GM19372 (cell line): ENCODE measurements around the gene RSAD1.
"Not testable (repeated sequence)": the region's sequence is repeated elsewhere in the genome, so short reads cannot be mapped to it uniquely, and the experiment has no call there.

Source experiments
- ATAC-seq: cut with Tn5 transposase; IDR thresholded peaks from one replicate; pipeline ENCODE4 v1.9.1; 2021; ENCODE audit warnings: mild to moderate bottlenecking, low read depth, moderate library complexity; ENCODE audit not compliant: unreplicated experiment

The RSAD1 gene

DNA sequence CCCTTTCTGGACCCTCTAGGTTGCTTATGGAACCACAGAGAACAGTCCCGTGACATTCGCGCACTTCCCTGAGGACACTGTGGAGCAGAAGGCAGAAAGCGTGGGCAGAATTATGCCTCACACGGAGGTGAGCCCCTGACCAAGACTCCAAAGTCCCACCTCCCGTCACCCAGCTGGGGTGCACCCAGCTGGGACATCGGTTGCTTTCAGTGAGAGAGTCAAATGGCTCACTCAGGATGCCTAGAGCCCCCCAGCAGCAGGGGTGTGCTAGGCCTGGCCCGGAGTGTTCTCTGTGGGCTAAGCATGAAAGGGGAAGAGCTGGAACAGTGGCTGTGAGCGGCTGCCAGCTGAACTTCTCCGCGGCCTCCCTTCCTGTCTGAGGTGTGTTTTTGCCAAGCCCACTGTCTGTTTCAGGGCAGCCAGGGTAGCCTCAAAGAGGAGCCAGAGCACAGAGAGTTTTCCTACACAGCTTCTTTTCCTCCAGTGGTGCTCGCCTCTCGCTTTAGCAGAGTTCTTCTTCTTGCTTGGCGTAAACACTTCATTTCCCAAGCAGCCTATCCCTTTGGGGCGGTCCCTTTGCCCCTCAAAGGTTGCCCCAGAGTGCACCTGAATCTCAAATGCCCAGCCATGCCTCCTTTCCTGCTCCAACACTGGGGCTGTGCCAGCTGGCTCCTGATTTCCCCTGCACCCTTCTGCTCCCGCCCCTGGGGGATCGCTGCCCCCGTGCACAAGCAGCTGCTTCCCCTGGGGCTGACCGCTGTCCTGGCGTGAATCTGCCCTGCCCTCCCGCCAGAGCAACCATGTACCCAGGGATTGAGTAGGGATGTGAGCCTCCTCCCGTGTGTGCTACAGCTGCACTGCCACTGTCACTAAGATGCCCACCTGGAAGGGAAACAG, 7.4 kb upstream of the RSAD1 start:
- no peak for ATAC-seq

DNA sequence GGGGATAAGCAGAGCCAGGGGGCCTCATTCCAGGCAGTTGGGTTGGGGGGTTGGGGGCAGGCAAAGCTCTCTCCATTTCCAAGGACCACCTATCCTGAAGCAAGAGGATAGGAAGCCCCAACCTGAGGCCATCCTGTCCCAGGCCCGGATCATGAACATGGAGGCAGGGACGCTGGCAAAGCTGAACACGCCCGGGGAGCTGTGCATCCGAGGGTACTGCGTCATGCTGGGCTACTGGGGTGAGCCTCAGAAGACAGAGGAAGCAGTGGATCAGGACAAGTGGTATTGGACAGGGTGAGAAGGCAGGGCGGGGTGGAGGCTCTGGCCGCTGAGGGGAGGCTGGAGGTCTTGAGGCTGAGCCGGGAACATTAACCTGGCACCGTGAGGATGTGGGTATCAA, 6.4 kb upstream of the RSAD1 start:
- no peak for ATAC-seq

DNA sequence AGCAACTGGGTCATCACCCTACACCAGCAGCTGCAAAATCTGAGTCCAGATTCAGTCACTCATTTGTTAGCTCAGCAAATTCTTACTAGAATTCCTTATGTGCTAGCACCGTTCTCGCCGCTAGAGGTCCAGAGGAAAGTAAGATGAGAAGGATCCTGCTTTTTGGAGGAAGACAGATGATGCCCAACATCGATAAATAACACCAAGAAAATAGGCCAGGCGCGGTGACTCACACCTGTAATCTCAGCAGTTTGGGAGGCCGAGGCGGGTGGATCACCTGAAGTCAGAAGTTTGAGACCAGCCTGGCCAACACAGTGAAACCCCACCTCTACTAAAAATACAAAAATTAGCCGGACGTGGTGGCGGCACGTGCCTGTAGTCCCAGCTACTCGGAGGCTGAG, 5.9 kb upstream of the RSAD1 start:
- ATAC-seq, result not testable (repeated sequence)

DNA sequence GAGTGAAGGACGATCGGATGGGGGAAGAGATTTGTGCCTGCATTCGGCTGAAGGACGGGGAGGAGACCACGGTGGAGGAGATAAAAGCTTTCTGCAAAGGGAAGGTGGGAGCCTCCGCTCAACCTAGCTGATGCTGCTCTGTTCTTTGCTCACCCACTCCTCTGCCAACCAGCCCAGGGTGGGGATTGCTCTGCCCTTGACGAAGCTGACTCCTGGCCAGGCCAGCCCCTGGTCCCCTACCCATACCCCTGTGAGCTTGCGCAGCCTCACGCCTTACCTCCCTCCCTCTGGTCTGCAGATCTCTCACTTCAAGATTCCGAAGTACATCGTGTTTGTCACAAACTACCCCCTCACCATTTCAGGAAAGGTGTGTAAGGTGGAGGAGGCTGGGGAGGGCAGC, 4.8 kb upstream of the RSAD1 start:
- no peak for ATAC-seq

DNA sequence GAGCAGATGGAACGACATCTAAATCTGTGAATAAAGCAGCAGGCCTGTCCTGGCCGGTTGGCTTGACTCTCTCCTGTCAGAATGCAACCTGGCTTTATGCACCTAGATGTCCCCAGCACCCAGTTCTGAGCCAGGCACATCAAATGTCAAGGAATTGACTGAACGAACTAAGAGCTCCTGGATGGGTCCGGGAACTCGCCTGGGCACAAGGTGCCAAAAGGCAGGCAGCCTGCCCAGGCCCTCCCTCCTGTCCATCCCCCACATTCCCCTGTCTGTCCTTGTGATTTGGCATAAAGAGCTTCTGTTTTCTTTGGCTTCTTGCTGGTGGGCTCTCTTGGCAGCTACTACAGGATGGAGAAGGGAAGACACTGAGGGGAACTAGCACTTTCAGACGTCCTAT, 4.1 kb upstream of the RSAD1 start:
- no peak for ATAC-seq

DNA sequence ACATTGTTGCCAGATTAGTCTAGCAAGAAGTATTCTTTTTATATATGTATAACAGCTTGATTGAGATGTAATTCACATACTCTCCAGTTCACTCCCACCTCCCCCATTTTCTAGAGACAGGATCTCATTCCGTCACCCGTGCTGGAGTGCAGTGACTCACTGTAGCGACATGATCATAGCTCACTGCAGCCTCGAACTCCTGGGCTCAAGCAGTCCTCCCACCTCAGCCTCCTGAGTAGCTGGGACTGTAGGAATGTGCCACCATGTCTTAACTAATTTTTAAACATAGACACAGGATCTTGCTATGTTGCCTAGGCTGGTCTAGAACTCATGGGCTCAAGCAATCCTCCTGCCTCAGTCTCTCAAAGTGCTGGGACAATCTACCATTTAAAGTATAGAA, 3.3 kb upstream of the RSAD1 start:
- ATAC-seq, result no peak

DNA sequence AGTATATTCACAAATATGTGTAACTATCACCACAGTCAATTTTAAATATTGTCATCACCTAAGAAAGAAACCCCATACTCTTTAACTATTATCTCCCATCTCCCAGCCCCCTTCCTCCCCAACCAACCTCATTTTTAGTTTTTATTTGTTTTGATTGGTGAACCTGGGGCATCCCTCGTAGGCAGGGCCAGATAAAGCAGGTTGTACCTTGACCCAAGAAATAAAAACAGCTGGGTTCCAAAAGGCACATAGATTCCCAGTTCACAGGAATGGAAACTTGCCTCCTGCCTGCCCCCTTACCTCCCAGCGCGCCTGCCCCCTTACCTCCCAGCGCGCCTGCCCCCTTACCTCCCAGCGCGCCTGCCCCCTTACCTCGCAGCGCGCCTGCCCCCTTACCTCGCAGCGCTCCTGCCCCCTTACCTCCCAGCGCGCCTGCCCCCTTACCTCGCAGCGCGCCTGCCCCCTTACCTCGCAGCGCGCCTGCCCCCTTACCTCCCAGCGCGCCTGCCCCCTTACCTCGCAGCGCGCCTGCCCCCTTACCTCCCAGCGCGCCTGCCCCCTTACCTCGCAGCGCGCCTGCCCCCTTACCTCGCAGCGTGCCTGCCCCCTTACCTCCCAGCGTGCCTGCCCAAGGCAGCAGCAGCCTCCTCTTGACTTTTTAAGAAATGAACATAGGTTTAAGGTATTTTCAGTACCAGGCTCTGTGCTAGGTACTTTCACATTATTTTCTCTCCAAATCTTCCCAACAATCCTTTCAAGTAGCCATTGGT, 2.7 kb upstream of the RSAD1 start:
- not testable (repeated sequence) for ATAC-seq

DNA sequence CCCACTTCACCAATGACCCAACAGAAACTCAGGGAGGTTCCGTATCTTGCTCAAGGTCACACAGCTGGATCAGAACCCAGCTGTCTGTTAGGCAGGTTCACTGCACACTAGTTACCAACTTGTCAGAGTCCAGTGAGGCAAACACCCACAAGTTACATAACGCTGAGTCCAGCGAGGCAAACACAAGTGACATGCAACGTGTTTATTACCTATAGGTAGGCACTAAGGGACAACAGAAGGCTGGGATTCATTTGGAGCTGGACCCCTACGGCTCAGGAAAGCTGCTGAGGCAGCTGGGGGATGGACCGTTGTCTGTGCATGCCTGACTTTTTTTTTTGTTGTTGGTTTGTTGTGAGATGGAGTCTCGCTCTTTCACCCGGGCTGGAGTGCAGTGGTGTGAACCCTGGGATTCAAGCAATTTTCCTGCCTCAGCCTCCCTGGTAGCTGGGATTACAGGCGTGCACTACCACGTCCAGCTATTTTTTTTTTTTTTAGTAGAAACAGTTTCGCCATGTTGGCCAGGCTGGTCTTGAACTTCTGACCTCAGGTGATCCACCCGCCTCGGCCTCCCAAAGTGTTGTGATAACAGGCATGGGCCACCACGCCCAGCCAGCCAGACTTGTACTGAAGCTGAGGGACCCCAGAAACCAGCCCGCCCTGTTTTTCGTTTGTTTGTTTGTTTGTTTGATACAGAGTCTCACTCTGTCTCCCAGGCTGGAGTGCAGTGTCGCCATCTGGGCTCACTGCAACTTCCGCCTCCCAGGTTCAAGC, 1.9 kb upstream of the RSAD1 start:
- no peak for ATAC-seq

DNA sequence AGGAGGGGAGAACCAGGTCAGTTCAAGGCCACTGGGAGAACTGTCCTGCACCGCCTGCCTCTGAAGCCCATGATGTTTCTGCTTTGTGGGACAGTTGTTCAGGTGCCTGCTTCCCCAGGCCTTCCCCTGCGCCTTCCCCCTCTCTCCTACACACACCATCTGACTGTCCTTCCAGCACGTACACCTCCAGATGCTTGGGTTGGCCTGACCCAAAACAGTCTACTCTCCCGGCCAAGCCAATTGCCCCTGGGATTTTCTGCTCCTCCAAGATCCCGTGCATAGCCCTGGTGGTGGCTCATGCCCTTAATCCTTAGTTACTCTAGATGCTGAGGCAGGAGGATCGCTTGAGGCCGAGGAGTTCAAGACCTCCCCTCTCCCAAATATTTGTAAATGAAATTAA, 684 bp upstream of the RSAD1 start:
- no peak for ATAC-seq

DNA sequence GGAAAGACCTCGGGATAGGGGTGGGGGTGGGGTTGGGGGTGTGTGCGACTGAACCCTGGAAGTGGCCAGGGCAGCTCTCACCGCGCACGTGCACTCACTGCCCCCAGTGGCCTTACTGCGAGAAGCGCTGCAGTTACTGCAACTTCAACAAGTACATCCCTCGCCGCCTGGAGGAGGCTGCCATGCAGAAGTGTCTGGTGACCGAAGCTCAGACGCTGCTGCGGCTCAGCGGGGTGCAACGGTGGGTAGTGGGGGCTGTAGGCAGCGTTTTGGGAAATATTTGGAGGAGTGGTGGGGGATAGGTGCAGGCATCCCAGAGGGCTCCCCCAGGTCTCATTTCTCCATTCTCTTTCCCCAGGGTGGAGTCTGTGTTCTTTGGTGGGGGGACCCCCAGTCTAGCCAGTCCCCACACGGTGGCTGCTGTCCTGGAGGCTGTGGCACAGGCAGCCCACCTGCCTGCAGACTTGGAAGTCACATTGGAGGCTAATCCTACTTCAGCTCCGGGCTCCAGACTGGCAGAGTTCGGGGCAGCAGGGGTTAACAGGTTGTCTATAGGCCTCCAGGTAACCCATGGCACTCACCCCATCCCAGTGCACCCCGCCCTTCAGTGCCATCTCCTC, 972 bp downstream of the RSAD1 start:
- ATAC-seq, result no peak

DNA sequence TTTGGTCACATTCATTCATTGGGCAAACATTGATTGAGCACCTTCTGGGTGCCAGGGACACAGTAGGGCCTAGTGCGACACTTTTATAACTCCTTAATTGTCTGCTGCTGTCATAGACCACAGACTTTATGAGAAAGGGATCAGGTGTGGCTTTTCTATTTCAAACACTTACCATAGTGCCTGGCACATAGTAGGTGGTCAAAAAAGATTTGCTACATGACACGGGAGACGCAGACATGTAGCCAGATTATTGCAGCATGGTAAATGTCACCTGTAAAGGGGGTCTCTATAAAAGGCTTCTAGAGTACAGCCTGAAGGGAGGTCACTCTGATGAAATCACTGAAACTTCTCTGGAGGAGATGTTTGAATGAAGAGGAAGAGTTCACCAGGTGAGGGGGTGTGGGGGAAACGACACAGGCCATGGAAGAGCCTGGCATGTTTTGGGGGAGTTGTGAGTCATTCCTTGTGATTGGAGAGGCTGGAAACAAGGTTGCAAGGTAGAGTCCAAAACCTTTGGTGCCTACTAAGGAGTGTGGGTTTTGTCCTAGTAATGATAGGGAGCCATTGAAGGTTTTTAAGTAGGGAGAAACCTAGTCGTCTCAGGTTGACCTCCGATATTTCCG, 1.6 kb downstream of the RSAD1 start:
- ATAC-seq, result no peak

DNA sequence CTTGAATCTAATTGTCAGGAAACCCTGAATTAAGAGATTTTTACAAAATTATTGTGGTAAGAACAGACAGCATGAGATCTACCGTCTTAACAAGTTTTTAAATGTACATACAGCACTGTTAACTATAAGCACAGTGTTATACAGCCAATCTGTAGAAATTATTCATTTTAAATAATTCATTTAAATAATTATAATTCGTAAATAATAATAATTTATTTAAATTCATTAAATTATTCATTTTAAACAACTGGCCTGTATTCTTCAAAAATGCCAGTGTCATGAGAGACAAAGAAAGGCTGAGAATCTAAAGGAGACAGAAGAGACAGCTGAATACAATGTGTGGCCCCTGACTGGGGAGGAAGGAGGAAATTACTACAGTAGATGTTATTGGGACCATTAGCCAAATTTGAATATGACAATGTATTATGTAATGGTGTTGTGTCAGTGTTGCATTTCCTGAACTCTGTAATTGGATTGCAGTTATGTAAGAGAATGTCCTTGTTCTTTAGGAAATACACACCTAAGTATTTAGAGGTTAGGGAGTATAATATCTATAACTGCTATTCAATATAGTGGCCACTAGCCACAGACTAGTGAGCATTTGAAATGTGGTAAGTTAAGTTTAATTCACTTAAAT, 2.3 kb downstream of the RSAD1 start:
- no peak for ATAC-seq

DNA sequence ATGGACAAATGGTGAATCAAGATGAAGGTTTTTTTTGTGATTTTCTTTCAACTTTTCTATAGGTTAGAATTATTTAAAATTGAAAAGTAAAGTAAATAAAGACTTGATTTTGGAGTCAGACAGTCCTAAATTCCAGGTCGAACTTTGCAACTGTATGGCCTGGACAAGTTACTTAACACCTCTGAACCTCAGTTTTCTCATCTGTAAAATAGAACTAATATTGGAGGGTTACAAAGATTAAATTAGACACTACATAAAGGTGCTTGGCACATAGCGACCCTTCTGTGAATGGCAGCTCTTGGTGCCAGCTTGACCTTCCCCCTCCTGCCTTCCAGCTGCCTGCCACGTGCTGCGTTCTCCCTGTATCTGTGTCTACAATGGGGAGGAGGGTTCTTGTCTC, 3.0 kb downstream of the RSAD1 start:
- ATAC-seq, result no peak

DNA sequence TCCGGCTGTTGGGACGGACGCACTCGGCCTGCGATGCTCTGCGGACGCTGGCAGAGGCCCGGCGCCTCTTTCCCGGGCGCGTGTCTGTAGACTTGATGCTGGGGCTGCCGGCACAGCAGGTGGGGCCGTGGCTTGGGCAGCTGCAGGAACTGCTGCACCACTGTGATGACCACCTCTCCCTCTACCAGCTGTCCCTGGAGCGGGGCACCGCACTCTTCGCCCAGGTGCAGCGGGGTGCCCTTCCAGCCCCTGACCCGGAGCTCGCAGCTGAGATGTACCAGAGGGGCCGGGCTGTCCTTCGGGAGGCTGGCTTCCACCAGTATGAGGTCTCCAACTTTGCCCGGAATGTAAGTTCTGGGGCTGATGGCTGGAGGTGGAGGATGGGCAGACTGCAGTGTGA, 3.5 kb downstream of the RSAD1 start:
- ATAC-seq, result no peak

DNA sequence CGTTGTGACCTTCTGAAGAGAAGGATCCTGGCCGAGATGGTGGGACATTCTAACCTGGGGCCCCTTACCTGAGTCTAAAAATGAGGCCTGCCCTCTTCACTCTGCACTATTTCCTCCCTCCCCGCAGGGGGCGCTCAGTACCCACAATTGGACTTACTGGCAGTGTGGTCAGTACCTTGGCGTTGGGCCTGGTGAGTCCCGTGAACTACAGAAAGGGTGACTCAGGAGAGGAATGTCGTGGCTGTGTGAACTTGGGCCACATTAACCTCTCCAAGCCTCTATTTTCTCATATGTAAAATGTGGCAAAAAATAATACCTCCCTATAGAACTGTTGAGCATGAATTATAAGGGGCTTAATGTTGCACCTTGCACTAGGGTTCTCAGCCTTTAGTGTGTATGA, 3.9 kb downstream of the RSAD1 start:
- no peak for ATAC-seq

DNA sequence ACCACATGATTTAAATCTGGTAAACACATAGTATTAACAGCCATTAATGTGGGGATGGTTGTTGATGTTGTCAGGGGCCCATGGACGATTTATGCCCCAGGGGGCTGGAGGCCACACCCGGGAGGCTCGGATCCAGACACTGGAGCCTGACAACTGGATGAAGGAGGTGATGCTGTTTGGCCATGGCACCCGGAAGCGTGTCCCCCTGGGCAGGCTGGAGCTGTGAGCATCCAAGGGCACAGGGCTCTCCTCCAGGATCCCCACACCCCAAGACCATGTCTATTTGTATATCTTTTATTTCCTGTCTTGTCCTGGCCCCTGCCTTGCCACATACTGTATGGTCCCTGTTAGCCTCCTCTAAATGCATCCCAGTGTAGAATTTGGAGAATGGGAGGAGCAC, 4.6 kb downstream of the RSAD1 start:
- ATAC-seq, result no peak

DNA sequence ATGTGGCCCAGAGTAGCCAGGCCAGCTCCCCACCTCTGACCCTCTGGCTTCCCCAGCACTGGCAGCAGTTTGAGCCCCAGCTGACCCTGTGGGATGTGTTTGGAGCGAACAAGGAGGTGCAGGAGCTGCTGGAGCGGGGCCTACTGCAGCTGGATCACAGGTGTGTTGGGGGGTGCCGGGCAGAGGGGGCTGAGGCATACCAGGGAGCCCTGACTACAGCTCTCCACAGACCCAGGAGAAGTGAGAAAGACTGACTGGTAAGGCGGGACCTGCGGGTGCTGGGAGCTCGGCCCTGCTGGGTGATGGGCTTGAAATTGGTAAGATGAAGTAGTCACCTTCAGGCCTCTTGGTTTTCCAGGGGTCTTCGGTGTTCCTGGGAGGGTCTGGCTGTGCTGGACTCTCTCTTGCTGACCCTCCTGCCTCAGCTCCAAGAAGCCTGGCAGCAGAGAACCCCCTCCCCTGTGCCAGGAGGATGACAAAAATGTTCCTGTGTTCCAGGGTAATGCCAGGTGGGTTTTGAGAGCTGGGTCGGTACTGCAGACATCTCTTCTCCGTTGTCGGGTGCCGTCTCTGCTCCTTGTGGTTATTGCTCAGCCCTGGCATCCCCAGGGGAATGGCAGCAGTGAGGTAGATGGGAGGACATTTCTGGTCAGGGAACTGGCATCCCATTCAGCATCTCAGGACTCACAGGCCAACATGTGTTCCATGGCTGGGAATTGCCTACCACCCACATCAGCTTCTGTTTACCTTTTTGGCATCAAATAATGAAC, 5.9 kb downstream of the RSAD1 start:
- ATAC-seq, result no peak

DNA sequence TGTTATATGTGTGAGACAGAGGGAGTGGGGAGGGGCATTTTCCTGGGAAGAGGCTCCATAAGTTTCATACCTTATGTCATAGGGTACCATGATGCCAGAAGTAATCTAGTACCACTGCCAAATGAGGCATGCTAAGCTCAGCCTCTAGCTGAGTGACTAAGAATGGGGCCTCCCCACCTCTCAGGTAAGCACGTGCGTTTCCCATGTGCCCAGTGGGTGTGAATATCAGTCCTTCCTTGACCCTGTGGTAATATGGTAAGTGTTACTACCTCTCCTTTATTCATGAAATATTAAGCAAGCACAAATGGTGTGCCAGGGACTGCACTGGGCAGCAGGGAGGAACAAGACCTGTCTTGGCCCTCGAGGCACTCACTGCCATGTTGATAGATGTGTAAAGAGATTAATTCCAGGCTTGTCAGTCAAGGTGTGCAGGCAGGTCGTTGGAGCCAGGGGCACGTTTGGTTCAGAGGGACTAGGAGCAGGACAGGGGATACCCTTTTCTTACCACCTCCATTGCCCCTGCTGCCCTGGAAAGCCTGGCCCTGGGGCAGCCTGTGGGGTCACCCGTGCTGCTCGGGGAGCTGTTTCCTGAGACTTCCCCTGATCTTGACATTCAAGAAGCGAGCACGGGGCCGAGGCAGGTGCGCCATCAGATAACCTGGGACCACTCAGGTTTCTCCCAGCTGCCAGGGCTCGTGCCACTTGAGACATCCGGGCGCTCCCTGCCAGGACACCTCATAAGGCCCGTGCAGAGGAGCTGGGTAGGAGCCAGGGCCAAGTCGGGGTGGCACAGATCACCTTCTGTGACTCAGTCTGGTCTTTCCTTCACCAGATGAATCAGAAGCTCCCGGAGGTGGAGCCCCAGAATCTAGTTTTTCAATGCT, 8.8 kb downstream of the RSAD1 start:
- no peak for ATAC-seq
